Measurements from ENCODE around the gene RELN.

RELN gene

GRCh38 chr7:103951311-103951710, 38.1 kb downstream of the RELN start:
- H3K4me3 ChIP-seq (ENCODE audit: low read depth in 1 of 2, low read length in 2 of 2), result no peak overlapping the region
- H3K27me3 ChIP-seq (ENCODE audit: control insufficient read depth in 1 of 2, insufficient read depth in 2 of 2, low read length in 2 of 2), result no peaks in the 10 kb centered on the region
- H3K36me3 ChIP-seq (ENCODE audit: control insufficient read depth in 1 of 2, insufficient read depth in 2 of 2, low read length in 2 of 2), result no peaks in the 10 kb centered on the region
- no peaks in the 10 kb centered on the region for H3K9me3 ChIP-seq (ENCODE audit: control insufficient read depth in 1 of 2, low read length in 2 of 2)
- no peak overlapping the region for H3K27ac ChIP-seq (ENCODE audit: low read depth, low read length)
- no peak overlapping the region for H3K9ac ChIP-seq (ENCODE audit: low read depth in 1 of 2, low read length in 2 of 2)
- H3K4me1 ChIP-seq (ENCODE audit: control insufficient read depth in 1 of 2, insufficient read depth in 2 of 2, low read length in 2 of 2), result no peaks in the 10 kb centered on the region

- Histone ChIP-seq H3K9me3 (ENCODE audit: control insufficient read depth in 1 of 2, low read length in 2 of 2) (no peaks in the 10 kb centered on the region), H3K9ac (ENCODE audit: low read depth in 1 of 2, low read length in 2 of 2) (no peak overlapping the region), H3K36me3 (ENCODE audit: control insufficient read depth in 1 of 2, insufficient read depth in 2 of 2, low read length in 2 of 2) (no peaks in the 10 kb centered on the region), H3K4me3 (ENCODE audit: low read depth in 1 of 2, low read length in 2 of 2) (no peak overlapping the region), H3K27me3 (ENCODE audit: control insufficient read depth in 1 of 2, insufficient read depth in 2 of 2, low read length in 2 of 2) (no peaks in the 10 kb centered on the region), H3K4me1 (ENCODE audit: control insufficient read depth in 1 of 2, insufficient read depth in 2 of 2, low read length in 2 of 2) (no peaks in the 10 kb centered on the region), H3K27ac (ENCODE audit: low read depth, low read length) (no peak overlapping the region)
Observed at GRCh38 chr7:103949374-103949773, 40.1 kb downstream of the RELN start.

DNA sequence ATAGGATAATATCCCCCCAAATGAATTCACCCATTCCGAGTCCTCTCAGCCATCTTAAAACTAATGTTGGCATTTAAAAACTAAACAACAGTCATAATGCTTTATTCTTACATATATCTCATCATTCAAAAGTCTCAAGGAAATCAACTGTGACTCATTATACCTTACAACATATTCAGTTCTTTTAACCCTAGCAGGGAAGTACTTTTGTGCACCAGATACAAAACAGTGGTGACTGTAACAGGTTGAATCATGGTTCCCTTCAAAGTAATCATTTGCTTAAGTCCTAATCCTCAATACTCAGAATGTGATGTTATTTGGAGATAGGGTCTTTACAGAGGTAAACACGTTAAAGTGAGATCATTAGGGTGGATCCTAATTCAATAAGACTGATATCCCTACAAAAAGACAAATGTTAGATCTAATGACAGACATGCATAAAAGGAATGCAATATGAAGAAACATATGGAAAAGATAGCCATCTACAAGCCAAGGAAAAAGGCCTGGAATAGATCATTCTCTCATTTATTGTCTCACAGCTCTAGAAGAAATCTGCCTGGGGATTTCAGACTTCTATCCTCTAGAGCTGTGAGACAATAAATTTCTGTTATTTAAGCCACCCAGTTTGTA, 42.3 kb downstream of the RELN start:
- H3K27ac ChIP-seq (ENCODE audit: low read depth, low read length), result no peak overlapping the region
- no peak overlapping the region for H3K4me3 ChIP-seq (ENCODE audit: low read depth in 1 of 2, low read length in 2 of 2)
- H3K27me3 ChIP-seq (ENCODE audit: control insufficient read depth in 1 of 2, insufficient read depth in 2 of 2, low read length in 2 of 2), result no peaks in the 10 kb centered on the region

GRCh38 chr7:103944230-103944900, 45.1 kb downstream of the RELN start:
- Histone ChIP-seq H3K36me3 (ENCODE audit: control insufficient read depth in 1 of 2, insufficient read depth in 2 of 2, low read length in 2 of 2) (no peaks in the 10 kb centered on the region), H3K27ac (ENCODE audit: low read depth, low read length) (no peak overlapping the region), H3K27me3 (ENCODE audit: control insufficient read depth in 1 of 2, insufficient read depth in 2 of 2, low read length in 2 of 2) (no peaks in the 10 kb centered on the region), H3K4me1 (ENCODE audit: control insufficient read depth in 1 of 2, insufficient read depth in 2 of 2, low read length in 2 of 2) (no peaks in the 10 kb centered on the region), H3K4me3 (ENCODE audit: low read depth in 1 of 2, low read length in 2 of 2) (no peak overlapping the region), H3K9ac (ENCODE audit: low read depth in 1 of 2, low read length in 2 of 2) (no peak overlapping the region), H3K9me3 (ENCODE audit: control insufficient read depth in 1 of 2, low read length in 2 of 2) (no peaks in the 10 kb centered on the region)

More for the DNA sequence above, 42.3 kb downstream of the RELN start:
- Histone ChIP-seq H3K9ac (ENCODE audit: low read depth in 1 of 2, low read length in 2 of 2) (no peak overlapping the region), H3K36me3 (ENCODE audit: control insufficient read depth in 1 of 2, insufficient read depth in 2 of 2, low read length in 2 of 2) (no peaks in the 10 kb centered on the region), H3K9me3 (ENCODE audit: control insufficient read depth in 1 of 2, low read length in 2 of 2) (no peaks in the 10 kb centered on the region), H3K4me1 (ENCODE audit: control insufficient read depth in 1 of 2, insufficient read depth in 2 of 2, low read length in 2 of 2) (no peaks in the 10 kb centered on the region)

- Histone ChIP-seq H3K4me3 (ENCODE audit: low read depth in 1 of 2, low read length in 2 of 2) (no peak overlapping the region), H3K9me3 (ENCODE audit: control insufficient read depth in 1 of 2, low read length in 2 of 2) (no peaks in the 10 kb centered on the region), H3K36me3 (ENCODE audit: control insufficient read depth in 1 of 2, insufficient read depth in 2 of 2, low read length in 2 of 2) (no peaks in the 10 kb centered on the region), H3K9ac (ENCODE audit: low read depth in 1 of 2, low read length in 2 of 2) (no peak overlapping the region), H3K27me3 (ENCODE audit: control insufficient read depth in 1 of 2, insufficient read depth in 2 of 2, low read length in 2 of 2) (no peaks in the 10 kb centered on the region), H3K4me1 (ENCODE audit: control insufficient read depth in 1 of 2, insufficient read depth in 2 of 2, low read length in 2 of 2) (no peaks in the 10 kb centered on the region), H3K27ac (ENCODE audit: low read depth, low read length) (no peak overlapping the region)
Observed at GRCh38 chr7:103941976-103942375, 47.5 kb downstream of the RELN start.

GRCh38 chr7:103940382-103941268, 48.8 kb downstream of the RELN start:
- no peaks in the 10 kb centered on the region for H3K4me1 ChIP-seq (ENCODE audit: control insufficient read depth in 1 of 2, insufficient read depth in 2 of 2, low read length in 2 of 2)
- no peak overlapping the region for H3K4me3 ChIP-seq (ENCODE audit: low read depth in 1 of 2, low read length in 2 of 2)
- no peak overlapping the region for H3K9ac ChIP-seq (ENCODE audit: low read depth in 1 of 2, low read length in 2 of 2)
- no peak overlapping the region for H3K27ac ChIP-seq (ENCODE audit: low read depth, low read length)
- no peaks in the 10 kb centered on the region for H3K27me3 ChIP-seq (ENCODE audit: control insufficient read depth in 1 of 2, insufficient read depth in 2 of 2, low read length in 2 of 2)
- no peaks in the 10 kb centered on the region for H3K36me3 ChIP-seq (ENCODE audit: control insufficient read depth in 1 of 2, insufficient read depth in 2 of 2, low read length in 2 of 2)
- H3K9me3 ChIP-seq (ENCODE audit: control insufficient read depth in 1 of 2, low read length in 2 of 2), result no peaks in the 10 kb centered on the region

DNA sequence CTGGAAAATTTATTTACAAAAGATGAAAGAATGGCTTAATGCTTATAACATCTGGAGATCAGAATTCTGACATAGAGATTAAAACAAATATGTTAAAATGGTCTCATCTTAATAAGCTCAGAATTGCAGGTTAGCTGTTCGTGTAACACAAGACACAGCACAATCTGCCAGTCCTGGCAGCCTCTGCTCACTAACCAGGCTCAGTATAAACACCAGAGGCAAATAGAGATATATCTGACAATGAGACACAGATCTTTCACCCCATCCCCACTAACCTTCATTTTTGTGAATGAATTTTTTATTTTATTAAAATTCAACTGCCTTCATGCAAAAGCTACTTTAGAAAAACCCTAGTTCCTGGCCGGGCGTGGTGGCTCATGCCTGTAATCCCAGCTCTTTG, 51.8 kb downstream of the RELN start:
- H3K27ac ChIP-seq (ENCODE audit: low read depth, low read length), result no peak overlapping the region
- no peaks in the 10 kb centered on the region for H3K36me3 ChIP-seq (ENCODE audit: control insufficient read depth in 1 of 2, insufficient read depth in 2 of 2, low read length in 2 of 2)
- no peak overlapping the region for H3K4me3 ChIP-seq (ENCODE audit: low read depth in 1 of 2, low read length in 2 of 2)
- H3K4me1 ChIP-seq (ENCODE audit: control insufficient read depth in 1 of 2, insufficient read depth in 2 of 2, low read length in 2 of 2), result no peaks in the 10 kb centered on the region
- no peaks in the 10 kb centered on the region for H3K27me3 ChIP-seq (ENCODE audit: control insufficient read depth in 1 of 2, insufficient read depth in 2 of 2, low read length in 2 of 2)
- H3K9me3 ChIP-seq (ENCODE audit: control insufficient read depth in 1 of 2, low read length in 2 of 2), result no peaks in the 10 kb centered on the region
- H3K9ac ChIP-seq (ENCODE audit: low read depth in 1 of 2, low read length in 2 of 2), result no peak overlapping the region

DNA sequence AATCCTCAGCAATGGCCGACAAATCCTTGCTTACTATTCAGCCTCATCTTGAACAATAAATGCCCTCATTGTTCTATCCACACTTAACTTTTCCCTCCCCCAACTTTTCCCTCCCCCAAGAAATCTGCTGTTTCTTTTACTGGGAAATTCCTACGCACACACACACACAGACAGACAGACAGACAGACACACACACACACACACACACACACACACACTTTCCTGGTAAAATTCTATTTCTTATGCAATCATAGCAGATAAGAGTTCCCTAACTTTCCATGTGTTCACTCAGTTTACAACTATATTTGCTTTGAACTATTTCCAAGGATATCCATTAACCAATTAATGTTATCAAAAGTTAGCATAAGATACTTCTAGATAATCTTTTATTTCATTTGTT, 52.9 kb downstream of the RELN start:
- Histone ChIP-seq H3K27ac (ENCODE audit: low read depth, low read length) (no peak overlapping the region), H3K27me3 (ENCODE audit: control insufficient read depth in 1 of 2, insufficient read depth in 2 of 2, low read length in 2 of 2) (no peaks in the 10 kb centered on the region), H3K4me3 (ENCODE audit: low read depth in 1 of 2, low read length in 2 of 2) (no peak overlapping the region), H3K9me3 (ENCODE audit: control insufficient read depth in 1 of 2, low read length in 2 of 2) (no peaks in the 10 kb centered on the region), H3K36me3 (ENCODE audit: control insufficient read depth in 1 of 2, insufficient read depth in 2 of 2, low read length in 2 of 2) (no peaks in the 10 kb centered on the region), H3K9ac (ENCODE audit: low read depth in 1 of 2, low read length in 2 of 2) (no peak overlapping the region), H3K4me1 (ENCODE audit: control insufficient read depth in 1 of 2, insufficient read depth in 2 of 2, low read length in 2 of 2) (no peaks in the 10 kb centered on the region)

DNA sequence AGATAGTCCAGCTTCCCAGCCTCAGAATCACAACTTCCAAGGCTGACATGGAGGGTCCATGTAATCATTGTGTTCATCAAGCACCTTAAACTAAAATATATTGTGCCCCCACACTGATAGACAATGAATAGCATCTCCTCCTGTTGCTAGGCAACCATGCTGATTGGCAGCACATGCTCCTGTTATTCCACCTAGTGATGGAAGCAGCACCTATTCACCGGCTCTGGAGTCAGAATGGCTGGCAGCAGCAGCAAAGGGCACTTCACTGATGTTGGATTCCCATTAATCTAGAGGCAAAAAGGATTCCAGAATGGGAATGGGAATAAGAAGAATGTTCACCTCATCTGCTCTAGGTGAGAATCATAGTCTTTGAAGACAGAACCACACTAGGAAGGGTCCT, 55.0 kb downstream of the RELN start:
- Histone ChIP-seq H3K27me3 (ENCODE audit: control insufficient read depth in 1 of 2, insufficient read depth in 2 of 2, low read length in 2 of 2) (no peaks in the 10 kb centered on the region), H3K27ac (ENCODE audit: low read depth, low read length) (no peak overlapping the region), H3K9ac (ENCODE audit: low read depth in 1 of 2, low read length in 2 of 2) (no peak overlapping the region), H3K9me3 (ENCODE audit: control insufficient read depth in 1 of 2, low read length in 2 of 2) (no peaks in the 10 kb centered on the region), H3K36me3 (ENCODE audit: control insufficient read depth in 1 of 2, insufficient read depth in 2 of 2, low read length in 2 of 2) (no peaks in the 10 kb centered on the region), H3K4me1 (ENCODE audit: control insufficient read depth in 1 of 2, insufficient read depth in 2 of 2, low read length in 2 of 2) (no peaks in the 10 kb centered on the region), H3K4me3 (ENCODE audit: low read depth in 1 of 2, low read length in 2 of 2) (no peak overlapping the region)

GRCh38 chr7:103932389-103932788, 57.1 kb downstream of the RELN start:
- Histone ChIP-seq H3K4me1 (ENCODE audit: control insufficient read depth in 1 of 2, insufficient read depth in 2 of 2, low read length in 2 of 2) (no peaks in the 10 kb centered on the region), H3K9ac (ENCODE audit: low read depth in 1 of 2, low read length in 2 of 2) (no peak overlapping the region), H3K36me3 (ENCODE audit: control insufficient read depth in 1 of 2, insufficient read depth in 2 of 2, low read length in 2 of 2) (no peaks in the 10 kb centered on the region), H3K27me3 (ENCODE audit: control insufficient read depth in 1 of 2, insufficient read depth in 2 of 2, low read length in 2 of 2) (no peaks in the 10 kb centered on the region), H3K27ac (ENCODE audit: low read depth, low read length) (no peak overlapping the region), H3K4me3 (ENCODE audit: low read depth in 1 of 2, low read length in 2 of 2) (no peak overlapping the region), H3K9me3 (ENCODE audit: control insufficient read depth in 1 of 2, low read length in 2 of 2) (no peaks in the 10 kb centered on the region)

Measured in duodenal mucosa (tissue), 2 donors.